DND-41 (cell line): ENCODE measurements around the gene MCM5.

ENCODE experiments used
- EZH2 ChIP-seq: IDR thresholded peaks from 3 replicates; pipeline ENCODE4 v1.6.1; 2012; ENCODE audit warnings: borderline replicate concordance, low read depth, mild to moderate bottlenecking, moderate library complexity, low read length, inconsistent platforms; ENCODE audit not compliant: severe bottlenecking
- TF ChIP-seq, protein P1 (sequence below): IDR thresholded peaks from 2 replicates; pipeline ENCODE4 v1.5.1; 2012; ENCODE audit warnings: borderline replicate concordance, low read length, moderate library complexity, mild to moderate bottlenecking; ENCODE audit not compliant: poor library complexity, severe bottlenecking; ENCODE audit errors: extremely low read depth

GRCh38 chr22:35352214-35353111, 47.5 kb upstream of the MCM5 start:
- TF ChIP-seq, protein P1, sequence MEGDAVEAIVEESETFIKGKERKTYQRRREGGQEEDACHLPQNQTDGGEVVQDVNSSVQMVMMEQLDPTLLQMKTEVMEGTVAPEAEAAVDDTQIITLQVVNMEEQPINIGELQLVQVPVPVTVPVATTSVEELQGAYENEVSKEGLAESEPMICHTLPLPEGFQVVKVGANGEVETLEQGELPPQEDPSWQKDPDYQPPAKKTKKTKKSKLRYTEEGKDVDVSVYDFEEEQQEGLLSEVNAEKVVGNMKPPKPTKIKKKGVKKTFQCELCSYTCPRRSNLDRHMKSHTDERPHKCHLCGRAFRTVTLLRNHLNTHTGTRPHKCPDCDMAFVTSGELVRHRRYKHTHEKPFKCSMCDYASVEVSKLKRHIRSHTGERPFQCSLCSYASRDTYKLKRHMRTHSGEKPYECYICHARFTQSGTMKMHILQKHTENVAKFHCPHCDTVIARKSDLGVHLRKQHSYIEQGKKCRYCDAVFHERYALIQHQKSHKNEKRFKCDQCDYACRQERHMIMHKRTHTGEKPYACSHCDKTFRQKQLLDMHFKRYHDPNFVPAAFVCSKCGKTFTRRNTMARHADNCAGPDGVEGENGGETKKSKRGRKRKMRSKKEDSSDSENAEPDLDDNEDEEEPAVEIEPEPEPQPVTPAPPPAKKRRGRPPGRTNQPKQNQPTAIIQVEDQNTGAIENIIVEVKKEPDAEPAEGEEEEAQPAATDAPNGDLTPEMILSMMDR = peak; percentile 19
- no peak for TF ChIP-seq EZH2
